Measurements from ENCODE around the gene ASIC2.

The ASIC2 gene

DNA sequence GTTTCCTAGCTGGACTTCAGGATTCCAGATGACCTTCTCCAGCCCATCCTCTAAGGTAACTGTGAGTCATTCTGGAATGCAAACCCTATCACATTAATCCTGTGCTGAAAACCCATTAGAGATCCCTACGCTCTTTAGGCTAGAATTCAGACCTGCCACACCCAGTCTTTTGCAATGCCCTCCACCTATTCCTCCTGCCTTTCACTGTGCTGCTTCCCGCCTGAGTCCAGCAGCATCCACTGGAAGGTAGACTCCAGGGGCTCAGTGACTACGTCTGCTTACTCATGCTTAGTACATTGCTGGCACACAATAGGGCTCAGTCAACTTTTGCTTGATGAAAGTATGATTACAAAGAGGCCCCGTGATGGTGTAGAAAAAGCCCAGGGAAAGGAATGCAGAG is 180.3 kb downstream of the ASIC2 start:
- DNase-seq, result no peak

DNA sequence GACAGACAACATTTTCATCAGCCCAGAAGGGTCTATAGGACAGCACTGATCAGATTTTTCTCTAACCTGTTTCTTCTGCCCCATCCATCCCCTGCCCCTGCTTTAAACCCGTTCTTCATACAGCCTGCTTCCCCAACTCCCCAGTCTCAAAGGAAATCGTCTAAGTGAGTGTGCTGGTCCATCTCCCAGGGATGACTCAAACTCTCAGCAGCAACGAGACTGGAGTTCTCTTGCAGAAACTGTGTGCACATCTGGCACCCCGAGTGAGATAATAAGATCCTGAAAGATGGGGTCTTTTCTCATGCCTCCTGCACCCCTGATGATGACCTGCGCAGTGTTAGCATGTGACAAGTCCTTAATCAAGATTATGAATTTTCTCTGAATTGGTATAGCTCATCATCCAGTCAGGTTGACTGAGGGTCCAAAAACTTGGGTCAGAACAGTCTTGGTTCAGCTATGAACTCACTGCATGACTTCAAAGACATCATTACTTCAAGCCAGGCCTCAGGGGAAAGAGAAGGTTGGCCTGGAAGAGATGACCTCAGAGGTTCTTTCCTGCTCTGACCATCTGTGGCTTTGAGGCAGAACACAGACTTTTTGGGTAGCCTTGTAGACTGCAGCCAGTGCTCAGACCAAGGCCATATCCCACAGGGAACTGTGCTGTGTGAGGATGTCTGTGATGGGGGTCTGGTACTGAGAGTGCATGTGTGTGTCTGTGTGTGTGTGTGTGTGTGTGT is 183.6 kb downstream of the ASIC2 start:
- DNase-seq, result no peak

DNA sequence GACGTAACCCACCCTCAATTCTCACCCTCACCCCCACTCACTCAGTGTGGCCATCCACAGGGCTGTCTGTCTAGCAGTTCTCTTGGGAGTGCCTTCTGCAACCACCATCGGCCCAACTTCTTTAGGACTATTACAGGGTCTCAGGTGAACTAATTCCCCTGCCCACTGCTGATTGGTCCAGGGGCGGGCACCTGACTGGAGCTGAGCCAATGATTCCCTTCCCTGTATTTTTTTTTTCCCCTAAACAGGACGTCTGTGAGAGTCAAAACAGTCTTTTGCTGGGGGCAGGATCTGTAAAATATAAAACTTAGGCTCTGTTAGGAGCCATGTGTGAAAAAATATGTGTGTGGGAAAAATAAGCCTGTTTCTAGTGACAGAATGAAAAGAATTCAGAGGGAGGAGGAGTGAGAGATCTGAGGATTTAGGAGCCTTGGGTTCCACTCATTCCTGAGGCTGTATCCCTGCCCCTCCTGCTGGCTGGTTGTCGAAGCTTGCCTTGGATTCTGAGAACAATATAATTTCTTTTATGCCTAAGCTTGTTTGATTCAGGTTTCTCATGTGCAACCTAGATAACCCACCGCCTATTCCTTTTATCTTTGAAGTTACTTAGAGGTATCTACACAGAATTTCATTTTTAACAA is 186.4 kb downstream of the ASIC2 start:
- no peak for DNase-seq

DNA sequence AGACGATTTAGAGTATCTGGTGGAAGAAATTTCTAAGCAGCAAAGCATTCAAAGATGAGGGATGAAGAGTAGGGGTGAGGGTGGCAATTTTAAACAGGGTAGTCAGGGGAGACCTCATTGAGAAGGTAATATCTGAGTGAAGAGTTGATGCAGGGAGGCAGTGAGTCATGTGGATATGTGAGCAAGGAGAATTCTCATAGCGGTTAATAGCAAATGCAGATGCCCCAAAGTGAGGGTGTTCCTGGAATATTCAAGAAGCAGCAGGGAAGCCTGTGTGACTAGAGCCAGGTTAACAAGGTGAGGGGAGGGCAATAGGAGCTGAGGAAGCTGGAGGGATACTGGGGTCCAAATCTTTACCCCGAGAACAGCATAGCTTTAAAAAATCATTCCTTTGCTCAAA is 187.2 kb downstream of the ASIC2 start:
- no peak for DNase-seq

DNA sequence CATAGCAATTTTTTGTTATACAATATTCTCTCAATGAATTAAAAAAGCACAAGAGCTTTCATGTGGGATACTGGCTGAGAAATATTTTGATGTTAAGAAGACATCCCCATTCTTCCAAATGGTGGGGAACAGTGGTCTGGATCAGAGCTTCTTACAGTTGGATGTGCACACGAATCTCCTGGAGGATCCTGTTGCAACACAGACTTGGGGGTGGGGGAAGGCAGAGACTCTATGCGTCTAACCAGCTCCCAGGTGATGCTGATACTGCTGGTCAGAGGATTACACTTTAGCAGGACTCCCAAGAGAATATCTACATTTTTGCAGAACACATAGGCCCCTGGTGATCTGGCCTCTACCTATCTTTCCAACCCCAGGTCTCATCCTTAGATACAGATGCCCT is 193.2 kb downstream of the ASIC2 start:
- DNase-seq, result no peak

DNA sequence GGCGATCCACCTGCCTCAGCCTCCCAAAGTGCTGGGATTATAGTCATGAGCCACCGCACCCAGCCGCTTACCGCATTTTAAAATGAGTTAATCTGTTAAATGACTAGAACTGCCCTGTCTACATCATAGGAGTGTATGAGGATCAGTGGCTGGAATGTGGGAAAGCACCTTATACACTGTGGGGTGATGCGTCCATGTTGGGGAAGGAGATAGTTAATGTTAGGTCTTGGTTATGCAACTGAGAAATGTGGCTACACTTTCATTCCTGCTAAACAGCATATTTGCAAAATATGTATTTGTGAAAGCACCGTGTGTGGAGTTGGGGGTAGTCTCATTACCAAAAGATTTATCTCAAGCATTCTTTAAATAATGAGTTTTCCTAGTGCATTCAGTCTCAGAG is 193.8 kb downstream of the ASIC2 start:
- DNase-seq, result no peak

DNA sequence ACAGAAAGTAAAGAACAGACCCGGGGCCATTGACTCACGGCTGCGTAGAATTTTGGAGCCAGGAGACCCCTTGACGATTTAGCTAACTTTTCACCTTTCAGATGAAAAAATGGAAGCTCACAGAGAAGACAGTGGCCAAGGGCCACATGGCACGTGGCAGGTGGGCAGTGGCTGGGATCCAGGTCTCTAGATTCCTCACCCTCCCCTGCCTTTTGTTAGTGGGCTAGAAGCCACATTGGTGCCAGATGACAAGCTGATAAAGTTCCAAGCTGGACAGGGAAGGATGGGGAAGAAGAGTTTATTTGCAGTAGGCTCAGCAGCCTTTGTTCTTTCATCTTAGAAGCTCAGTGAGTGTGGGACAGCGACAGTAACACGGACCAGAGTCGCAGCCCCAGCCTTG is 195.7 kb downstream of the ASIC2 start:
- DNase-seq, result no peak

DNA sequence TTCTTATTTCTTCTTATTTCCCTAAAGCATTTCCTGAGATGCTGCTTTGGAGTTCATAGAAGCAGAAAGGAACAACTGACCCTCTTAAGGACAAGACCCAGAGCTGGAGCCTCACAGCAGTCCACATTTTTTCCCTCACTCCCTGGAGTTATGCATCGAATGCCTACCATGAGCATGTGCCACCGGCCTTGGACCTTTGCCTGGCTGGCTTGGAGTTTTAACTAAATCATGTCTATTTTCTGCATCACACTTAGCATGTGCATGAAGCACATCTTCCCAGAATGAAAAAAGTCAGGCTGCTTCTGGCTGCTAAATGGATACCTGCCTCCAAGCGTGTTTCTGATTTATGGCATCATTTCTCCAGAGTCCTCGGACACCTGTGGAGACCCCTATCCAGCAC is 196.9 kb downstream of the ASIC2 start:
- no peak for DNase-seq

DNA sequence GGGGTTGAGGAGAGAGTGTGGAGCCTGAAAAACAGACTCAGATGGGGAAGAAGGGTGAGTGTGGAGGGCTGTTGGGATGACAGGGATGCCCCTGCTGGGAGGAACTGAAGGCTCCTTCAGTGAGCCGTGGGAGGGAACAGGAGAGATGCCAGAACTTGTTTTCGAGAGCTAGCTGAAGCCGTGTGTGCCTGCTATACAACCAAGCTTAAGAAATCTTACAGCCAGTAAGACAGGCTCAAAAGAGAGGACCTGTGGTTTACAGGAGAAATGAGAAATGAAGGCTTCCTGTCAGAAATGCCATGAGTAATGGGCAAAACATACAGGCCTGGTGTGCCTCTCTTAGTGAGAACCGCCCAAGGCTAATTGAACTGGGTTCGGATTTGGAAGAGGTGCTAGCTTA is 201.8 kb downstream of the ASIC2 start:
- no peak for DNase-seq

DNA sequence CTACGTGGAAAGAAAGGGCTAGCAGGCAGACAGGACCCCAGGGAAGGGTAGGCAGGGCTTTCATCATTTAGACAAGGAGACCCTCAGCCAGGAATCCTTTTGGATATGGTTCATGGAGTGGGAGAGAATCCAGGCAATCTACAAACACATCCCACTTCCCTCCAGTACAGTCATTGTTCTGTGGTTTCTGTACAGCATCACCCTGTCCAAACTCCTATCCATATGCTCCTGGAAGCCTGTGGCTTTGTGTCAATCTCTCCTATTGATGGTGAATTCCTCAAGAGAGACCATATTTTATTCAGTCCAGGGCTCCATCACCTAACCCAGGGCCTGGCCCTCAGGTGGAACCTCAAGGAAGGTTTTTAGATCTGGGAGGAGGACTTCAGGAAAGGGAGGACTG is 202.3 kb downstream of the ASIC2 start:
- DNase-seq, result no peak

DNA sequence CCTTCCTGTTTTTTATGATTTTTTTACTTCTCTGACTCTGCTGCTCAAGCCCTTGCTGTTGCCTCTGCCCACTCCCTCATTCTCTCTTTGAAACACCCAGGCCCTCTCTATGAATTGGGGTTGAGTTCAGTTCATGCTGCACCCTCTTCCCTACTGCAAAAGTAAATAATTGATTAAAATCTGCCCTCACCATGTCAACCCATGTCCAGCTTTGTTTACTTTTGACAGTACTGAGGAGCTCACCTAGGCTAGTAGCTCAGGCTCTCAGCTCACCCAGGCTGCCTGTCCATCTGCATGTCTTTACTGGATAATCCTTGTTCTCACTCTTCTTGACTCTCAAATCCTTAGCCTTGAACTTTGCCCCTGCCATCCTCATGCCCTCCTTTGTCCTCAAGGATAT is 206.2 kb downstream of the ASIC2 start:
- no peak for DNase-seq

DNA sequence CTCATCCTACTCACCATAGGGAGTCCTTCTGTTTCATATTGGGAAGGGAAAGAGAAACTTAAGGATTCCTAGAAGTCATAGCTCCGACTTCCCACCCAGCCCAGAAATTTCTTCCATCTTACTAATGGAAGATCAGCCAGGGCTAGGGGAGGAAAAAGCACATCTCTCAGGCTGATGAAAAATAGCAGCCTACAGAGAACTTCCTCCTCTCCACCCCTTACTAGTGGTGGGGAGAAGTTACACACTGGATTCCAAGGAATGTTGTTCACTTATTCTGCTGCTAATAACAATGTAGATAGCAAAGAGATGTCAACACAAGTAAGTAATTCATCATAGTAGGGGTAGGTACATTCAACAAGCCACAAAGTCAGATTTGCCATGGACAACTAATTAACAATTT is 207.1 kb downstream of the ASIC2 start:
- DNase-seq, result no peak

DNA sequence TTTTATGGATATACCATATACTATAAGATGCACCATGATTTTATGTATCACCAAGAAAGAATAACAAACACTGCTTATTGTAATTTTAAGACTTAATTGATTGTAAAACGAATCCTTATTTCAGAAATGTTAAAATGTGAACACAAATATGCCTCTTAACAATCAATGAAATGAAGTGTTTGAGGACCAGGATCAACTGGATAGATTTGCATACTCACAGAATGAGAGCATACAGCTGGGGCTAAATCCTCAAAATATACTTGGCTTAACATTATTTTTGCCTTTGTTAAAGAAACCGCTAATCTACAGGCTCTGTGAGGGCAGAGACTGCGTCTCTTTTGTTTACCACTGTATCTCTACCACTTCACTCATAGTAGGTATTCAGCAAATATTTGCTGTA is 207.8 kb downstream of the ASIC2 start:
- peak; percentile 38 for DNase-seq

DNA sequence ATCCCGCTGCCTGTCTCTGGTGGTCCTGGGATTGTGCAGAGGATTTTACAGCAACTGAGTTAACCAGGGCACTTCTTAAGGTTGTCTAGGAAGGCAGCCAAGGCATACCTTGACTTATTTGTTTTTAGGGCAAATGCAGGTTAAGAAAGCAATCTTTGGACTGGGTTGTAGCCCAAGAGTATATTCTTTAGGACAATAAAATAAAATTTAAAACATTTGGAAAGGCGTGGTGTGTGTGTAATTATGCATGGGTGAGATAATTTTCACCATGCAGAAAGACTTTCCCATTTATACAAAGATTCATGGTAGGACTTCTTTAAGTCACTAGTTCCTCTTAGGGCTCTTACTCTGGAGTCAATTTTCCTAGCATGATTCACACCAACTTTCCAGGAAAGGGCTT is 208.3 kb downstream of the ASIC2 start:
- DNase-seq, result no peak

DNA sequence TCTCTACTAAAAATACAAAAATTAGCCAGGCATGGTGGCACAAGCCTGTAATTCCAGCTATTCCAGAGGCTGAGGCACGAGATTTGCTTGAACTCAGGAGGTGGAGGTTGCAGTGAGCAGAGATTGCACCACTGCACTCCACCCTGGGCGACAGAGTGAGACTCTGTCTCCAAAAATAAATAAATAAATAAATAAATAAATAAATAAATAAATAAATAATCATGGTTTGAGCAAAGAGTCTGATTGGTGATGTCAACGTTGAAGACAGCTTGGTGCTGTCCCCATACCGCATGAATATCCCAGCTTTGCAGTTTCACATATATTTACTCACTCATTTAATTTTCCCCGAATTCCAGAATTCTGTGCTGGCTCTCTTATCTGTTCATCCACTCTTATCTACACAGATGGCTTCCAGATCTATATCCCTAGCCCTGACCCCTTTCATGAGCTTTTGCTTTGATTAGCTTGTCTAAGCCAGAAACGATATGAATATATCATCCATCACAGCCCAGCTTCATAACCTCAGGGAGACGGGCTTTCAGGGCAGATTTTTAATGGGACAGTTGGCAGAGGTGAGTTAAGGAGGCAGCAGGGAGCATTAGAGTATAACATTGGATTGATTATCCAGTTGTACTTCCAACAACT is 210.4 kb downstream of the ASIC2 start:
- no peak for DNase-seq

DNA sequence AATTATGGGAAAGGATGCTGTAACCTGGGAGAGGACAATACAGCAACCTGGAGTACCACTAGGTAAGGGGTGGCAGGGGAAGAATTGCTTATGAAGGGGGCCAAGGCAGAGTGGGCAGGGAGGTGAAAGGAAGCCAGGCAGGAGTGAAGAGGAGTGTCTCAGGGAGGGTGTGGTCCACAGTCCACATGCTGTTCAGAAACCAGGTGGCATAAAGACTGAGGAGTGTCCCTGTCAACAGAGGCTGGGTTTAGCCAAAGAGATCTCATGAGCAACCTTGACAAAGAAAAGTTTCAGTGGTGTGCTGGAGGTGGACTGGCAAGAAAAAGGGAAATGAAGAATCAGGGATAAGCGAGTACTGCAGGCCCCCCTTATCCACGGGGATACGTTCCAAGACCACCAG is 213.0 kb downstream of the ASIC2 start:
- DNase-seq, result no peak

DNA sequence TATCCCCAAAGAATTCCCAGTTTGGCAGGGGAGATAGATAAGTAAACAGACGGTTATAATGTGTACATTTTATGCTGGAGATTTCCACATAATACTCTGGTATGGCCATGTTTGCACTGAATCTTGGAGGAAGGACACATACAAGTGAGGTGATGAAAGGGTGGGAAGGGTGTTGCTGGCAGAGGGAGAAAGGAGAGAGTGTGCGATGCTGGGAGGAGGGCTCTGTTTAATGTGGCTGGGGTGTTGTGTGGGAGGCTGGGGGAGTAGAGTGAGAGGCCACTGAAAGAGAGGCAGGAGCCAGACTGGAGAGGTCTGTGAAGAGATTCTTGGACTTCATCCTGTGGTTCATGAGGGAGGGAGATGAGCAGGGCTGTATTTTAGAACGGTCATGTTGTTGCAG is 213.9 kb downstream of the ASIC2 start:
- no peak for DNase-seq

DNA sequence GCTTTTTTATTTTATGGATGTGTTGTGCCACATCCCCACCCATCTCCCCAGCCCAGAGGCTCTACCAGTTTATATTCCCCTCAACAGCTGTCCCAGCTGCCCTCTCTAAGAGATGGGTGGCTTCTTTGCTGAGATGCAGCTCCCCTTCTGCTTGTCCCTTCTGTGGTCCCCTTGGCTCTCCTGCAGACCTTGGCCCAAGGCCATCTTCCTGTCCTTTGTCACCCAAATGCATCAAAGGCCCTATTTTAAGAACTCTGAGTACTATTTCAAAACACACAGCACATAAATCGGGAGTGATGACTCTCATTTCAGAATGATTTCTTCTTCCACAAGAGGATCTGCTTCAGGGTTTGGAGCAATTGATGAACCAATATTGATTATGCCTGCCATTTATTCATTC is 216.1 kb downstream of the ASIC2 start:
- DNase-seq, result no peak

DNA sequence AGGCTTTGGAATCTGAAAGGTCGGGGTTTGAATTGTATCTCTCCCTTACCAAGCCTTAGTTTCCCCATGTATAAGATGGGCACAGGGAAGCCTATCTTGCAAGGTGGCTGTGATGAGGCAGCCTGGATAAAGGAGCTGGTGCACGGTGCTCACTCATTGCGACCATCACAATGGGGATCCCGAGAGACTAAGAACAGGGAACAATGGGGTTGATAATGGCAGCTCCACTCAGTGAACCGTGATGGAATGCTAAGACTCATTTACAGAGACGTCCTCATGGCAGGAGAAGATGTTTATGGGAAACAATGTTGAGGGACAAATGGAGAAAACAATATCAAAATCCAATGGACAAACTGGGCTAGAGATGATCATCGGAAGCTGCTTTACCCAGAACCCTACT is 219.7 kb downstream of the ASIC2 start:
- DNase-seq, result no peak

DNA sequence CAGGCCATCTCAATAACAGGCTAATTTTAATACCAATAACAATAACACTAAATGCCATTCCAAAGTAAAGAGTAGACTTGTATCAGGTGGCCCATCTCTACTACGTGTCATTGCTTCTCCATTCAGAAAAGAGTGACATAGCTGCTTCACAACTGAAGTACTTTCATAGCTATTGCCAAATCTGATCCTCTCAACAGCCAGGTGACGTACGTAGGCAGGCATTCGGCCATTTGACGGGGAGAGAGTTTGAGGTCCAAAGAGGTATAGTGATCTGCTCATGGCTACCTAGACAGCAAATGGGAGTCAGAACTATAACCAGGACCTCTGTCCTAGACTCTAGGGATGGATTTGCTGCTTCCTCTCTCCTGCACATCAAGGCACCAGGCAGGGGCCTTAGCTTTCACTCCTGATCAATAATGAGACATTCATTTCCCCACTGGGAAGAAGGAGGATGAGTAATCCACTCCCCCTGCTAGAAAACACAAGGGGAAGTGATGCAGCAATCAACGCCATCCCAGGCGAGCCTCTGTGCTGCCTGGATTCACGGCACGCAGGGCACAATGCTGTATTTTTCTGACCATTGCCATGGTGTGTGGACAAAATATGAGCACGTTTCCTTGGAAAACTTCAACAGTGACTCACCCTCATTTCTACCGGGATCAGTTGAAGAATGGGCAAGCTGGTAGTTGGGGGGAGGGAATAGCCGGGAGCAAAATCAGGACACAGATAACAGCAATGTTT is 220.5 kb downstream of the ASIC2 start:
- peak; percentile 24 for DNase-seq

DNA sequence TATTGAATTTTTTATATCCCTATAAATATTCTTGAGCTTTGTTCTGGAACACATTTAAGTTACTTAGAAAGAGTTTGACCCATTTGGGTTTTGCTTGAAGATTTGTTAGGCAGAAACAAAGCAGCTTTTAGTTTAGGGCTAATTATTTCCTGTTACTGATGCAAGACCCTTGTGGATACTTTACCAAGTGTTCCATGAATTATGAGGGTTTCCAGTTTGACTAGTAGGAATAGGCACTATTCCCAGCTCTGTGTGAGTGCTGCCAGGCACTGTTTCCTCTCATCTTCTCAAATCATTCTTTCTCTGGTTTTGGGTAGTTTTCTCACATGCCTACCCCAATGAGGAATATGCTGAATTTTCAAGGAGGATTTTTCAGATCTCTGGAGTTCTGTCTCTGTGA is 221.4 kb downstream of the ASIC2 start:
- DNase-seq, result no peak

DNA sequence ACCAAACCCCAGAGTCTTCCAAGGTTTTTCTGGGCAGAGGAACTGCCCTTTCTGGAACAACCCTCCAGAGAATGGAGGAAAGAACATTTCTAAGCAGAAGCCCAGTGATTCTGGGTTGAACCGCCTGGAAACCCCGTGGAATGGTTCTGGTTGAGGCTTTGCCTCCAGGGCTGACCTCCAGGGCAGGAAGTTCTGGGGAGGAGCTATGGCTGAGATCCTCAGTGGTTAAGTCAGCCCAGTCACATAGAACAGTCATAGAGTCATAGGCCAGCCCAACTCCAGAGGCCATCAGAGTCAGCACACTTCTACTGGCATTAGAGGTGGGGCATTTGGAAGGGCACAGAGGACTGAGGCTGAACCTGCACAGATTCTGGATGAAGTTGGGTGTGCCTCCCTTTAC is 235.5 kb downstream of the ASIC2 start:
- DNase-seq, result no peak

DNA sequence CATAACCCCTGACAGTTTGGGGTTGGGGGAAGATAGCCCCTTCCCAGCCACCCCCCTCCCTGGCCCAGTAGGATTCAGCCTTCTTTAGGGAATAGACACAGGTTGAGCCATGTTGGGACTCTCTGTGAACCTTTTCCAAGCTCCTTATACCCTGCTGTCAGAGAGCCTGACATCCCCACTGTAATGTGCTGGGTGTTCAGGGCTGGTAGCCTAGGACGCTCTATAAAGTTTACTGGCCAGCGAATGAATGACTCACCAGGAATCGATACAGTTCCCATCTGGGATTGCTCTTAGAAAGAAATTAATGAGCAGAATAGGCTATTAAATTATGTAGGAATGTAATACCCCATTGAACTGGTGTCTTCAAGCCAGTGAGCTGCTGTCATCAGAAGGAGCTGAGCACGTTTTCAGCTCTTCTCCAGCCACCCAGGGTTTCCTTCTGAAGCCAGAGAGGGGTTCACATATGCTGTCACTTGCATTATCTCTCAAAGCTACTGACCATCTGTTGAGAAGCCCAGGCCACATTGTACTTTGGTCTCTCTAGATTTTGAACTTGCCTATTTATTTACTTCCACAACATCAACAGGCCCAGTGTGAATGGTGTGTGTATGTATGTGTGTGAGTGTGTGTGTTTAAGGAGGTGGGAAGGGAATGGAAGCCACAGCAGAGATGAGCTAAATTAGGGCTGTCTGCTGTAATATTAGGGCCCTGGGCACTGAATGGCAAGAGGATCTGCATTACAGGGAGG is 236.5 kb downstream of the ASIC2 start:
- DNase-seq, result no peak

All from NCI-H2029 (cell line).